Measurements from ENCODE around the gene UBE2L5.
"Not testable (repeated sequence)": the region's sequence is repeated elsewhere in the genome, so short reads cannot be mapped to it uniquely, and the experiment has no call there.

UBE2L5 gene

DNA sequence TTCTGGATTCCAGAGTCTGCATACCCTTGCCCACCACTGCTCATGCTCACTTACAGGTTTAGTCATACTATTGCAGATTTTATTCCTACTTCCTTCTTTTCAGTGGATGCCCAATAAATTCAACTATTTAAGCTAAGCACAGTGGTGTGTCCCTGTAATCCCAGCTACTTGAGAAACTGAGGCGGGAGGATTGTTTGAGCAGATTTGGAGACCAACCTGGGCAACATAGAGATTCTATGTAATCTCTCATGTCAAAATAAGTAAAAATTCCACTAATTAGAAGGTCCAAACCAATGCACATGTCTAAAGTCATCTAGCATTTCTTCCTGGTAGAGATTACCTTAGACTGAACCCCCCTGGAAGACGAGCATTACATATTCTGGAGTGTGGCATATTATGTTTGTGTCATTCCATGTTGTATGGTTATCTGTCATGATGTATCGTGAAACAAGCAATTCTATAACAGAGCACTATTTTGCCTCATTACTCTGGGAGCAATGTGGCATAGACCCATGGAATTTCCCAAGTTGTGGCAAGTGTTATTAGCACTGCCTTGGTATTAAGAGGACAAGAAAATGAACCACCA is 35.1 kb downstream of the UBE2L5 start:
- POLR2A ChIA-PET (ENCODE audit: low non-redundant PET): no interaction called here
- CTCF ChIA-PET: no interaction called here
- TF ChIP-seq, protein P1, sequence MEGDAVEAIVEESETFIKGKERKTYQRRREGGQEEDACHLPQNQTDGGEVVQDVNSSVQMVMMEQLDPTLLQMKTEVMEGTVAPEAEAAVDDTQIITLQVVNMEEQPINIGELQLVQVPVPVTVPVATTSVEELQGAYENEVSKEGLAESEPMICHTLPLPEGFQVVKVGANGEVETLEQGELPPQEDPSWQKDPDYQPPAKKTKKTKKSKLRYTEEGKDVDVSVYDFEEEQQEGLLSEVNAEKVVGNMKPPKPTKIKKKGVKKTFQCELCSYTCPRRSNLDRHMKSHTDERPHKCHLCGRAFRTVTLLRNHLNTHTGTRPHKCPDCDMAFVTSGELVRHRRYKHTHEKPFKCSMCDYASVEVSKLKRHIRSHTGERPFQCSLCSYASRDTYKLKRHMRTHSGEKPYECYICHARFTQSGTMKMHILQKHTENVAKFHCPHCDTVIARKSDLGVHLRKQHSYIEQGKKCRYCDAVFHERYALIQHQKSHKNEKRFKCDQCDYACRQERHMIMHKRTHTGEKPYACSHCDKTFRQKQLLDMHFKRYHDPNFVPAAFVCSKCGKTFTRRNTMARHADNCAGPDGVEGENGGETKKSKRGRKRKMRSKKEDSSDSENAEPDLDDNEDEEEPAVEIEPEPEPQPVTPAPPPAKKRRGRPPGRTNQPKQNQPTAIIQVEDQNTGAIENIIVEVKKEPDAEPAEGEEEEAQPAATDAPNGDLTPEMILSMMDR (conservative IDR thresholded peaks at IDR 0.05; ENCODE audit: low read depth): no peak

DNA sequence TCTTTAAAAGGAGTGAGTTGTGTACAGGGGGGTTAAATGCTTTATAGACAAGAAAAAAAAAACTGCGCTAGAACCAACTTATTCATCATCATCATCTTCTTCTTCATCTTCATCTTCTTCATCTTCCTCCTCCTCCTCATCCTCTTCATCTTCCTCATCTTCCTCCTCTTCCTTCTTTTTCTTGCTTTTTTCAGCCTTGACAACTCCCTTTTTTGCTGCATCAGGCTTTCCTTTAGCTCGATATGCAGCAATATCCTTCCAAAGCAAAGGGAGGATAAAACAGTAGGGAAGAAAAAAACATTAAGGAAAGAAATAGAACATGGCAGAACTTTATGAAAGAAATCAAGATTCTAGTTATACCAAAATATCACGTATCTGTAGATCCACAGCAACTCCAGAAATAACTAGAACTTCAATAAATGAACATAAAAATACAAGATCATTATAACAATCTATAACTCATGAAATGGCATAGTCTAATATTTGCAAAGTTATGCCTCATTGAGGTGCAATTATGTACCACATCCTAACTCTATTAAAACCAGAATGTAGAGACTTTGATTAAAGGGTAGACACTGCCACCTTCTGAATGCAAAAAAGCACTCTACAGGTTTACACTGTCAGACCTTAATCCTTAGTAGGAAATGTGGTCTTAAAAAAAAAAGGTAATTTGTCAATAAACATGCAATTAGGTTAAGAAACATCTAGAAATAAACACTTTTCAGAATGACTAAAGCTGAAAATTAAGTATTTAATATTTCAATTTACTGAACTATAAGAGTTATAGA is 39.2 kb downstream of the UBE2L5 start:
- TF ChIP-seq, protein P1 (conservative IDR thresholded peaks at IDR 0.05; ENCODE audit: low read depth): peak; percentile 55
- CTCF ChIA-PET: interaction anchor here (0.6 to 0.7 kb wide), 3 partner anchors 96 to 158 kb away, joined by 3 to 4 read pairs (median 3); partner anchors contain the start of gene KATNAL1
- H3K27ac ChIP-seq; DNase-seq (ENCODE audit: low spot score); POLR2A ChIA-PET (ENCODE audit: low non-redundant PET): not testable (repeated sequence)

More for the DNA sequence above, 35.1 kb downstream of the UBE2L5 start:
- H3K27ac ChIP-seq: no peak overlapping the region
- DNase-seq (ENCODE audit: low spot score): no peak

DNA sequence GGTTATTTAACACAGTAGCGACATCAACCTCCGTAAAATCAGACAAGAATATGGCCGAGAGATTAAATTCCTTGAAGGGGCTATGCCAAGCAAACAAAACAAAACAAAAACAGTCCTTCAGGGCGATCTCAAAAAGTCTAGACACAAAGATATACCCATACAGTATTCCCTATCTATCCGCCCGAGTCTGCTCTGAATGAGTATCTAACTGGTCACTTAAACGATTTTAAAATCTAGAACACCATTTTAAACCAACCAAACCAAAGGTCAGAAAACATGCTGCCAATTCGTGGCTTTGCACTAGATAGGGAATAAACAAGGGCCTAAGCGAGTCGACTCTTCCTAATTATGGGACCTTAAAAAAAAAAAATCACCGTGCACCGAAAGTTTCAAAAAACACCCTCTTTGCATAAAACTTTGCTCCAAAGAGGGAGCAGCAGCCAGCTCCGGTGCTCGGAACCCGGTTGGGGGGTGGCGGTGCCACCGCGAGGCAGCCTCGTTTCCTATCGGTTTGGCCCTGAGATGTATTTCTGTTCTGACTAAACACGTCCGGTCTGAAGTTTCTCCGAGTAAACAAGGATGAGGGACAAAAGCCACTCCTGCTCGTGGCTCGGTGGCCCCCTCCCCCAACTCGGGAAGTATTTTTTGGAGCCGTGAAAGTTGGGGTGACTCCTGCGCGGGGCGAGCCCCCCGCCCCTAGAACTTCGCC is 41.6 kb downstream of the UBE2L5 start:
- POLR2A ChIA-PET (ENCODE audit: low non-redundant PET): no interaction called here
- CTCF ChIA-PET: no interaction called here
- TF ChIP-seq, protein P1 (conservative IDR thresholded peaks at IDR 0.05; ENCODE audit: low read depth): no peak
- peak overlapping the region; percentile 96 for H3K27ac ChIP-seq
- DNase-seq (ENCODE audit: low spot score): peak; percentile 19

DNA sequence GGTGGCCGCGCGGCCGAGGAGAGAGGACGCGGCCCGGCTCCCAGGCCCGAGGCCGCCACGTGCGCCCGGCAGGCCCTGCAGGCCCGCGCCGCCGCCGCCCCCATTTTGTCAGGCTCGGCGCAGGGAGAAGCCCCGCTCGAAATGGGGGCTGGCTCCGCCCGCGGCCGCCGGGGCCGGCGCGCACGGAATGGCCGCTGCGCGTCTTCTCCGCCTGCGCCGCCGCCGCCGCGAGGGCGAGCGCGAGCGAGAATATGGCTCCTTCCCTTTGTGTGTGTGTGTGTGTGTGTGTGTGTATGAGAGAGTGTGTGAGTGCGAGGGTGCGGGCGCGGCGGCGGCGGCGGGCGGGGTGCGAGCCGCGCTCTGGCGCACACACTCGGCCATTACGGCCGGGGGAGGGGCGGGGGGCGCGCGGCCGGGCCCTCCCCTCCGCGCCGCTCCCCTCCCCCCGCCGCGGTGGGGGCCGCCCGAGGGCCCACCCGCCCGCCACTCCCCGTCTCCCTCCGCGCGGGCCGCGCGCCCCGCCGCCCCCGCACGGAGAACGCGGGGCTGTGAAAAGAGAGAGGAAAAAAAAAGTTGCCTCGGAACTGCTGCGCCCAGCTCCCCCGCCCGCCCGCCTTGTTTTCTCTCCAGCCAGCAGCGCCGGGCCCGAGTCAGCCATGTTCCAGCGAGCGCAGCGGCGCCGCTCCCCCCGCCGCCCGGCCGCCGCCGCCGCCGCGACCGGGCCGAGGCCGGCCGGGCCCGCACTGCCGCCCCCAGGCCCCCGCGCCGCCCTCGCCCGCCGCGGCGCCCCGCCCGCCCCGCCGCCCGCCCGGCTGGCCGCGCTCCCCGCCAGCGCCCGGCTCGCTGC is 42.4 kb downstream of the UBE2L5 start:
- H3K27ac ChIP-seq: peak overlapping the region; percentile 96
- CTCF ChIA-PET: no interaction called here
- TF ChIP-seq, protein P1 (conservative IDR thresholded peaks at IDR 0.05; ENCODE audit: low read depth): no peak
- POLR2A ChIA-PET (ENCODE audit: low non-redundant PET): no interaction called here
- peak; percentile 41 for DNase-seq (ENCODE audit: low spot score)

DNA sequence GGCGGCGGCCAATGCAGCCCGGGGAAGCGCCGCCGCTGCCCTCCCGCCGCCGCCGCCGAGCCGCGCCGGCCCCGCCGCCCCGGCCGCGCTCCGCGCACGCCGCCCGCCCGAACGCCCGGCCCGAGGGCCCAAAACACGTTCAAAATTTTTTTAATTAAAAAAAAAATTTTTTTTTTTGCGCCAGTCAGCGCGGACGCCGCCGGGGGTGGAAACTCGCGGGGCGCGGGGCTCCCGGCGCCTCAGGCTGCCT is 43.0 kb downstream of the UBE2L5 start:
- ChIA-PET CTCF (no interaction called here), POLR2A (ENCODE audit: low non-redundant PET) (interaction anchor here (0.8 kb wide), 1 partner anchor 322 kb away, joined by 3 read pairs; no protein-coding TSS in a partner anchor)
- no peak for DNase-seq (ENCODE audit: low spot score)
- TF ChIP-seq, protein P1 (conservative IDR thresholded peaks at IDR 0.05; ENCODE audit: low read depth): no peak
- H3K27ac ChIP-seq: peak overlapping the region; percentile 96
